ENCODE results near the gene DUSP3. TPM values are rescaled to one million over a fixed set of nuclear protein-coding genes. Genes with fewer than 3 reads are reported as not detected.

The DUSP3 gene
- total RNA-seq, 2 donors from 2014 or later, result 130 to 137 TPM

GRCh38 chr17:43774304-43775250 is 4.2 kb downstream of the DUSP3 start:
- Histone ChIP-seq H3K36me3 (peaks cover 24% of the 10 kb centered on the region), H3K9me3 (no peaks in the 10 kb centered on the region), H3K27me3 (replicated peaks; ENCODE audit: insufficient read depth) (no peaks in the 10 kb centered on the region), H3K27ac (peak overlapping the region; percentile 76 to 81), H3K4me1 (ENCODE audit: control insufficient read depth in 1 of 2, low read depth in 2 of 2) (peaks cover 34 to 67% of the 10 kb centered on the region in 2 donors), H3K4me3 (no peak overlapping the region)
- no peak for TF ChIP-seq CTCF (IDR thresholded peaks at IDR 0.05)
- ATAC-seq (ENCODE audit: insufficient number of reproducible peaks, low FRiP score, low read depth), result no peak
- DNase-seq (ENCODE audit: low spot score), result no peak

GRCh38 chr17:43772877-43773648 is 5.7 kb downstream of the DUSP3 start:
- H3K36me3 ChIP-seq, result peaks cover 37% of the 10 kb centered on the region
- H3K27me3 ChIP-seq (replicated peaks; ENCODE audit: insufficient read depth), result no peaks in the 10 kb centered on the region
- ATAC-seq (ENCODE audit: insufficient number of reproducible peaks, low FRiP score, low read depth), result peak; percentile 41
- TF ChIP-seq CTCF (IDR thresholded peaks at IDR 0.05), result no peak
- peak; percentile 54 for DNase-seq (ENCODE audit: low spot score)
- no peaks in the 10 kb centered on the region for H3K9me3 ChIP-seq
- H3K4me1 ChIP-seq (ENCODE audit: control insufficient read depth in 1 of 2, low read depth in 2 of 2), result peaks cover 30 to 72% of the 10 kb centered on the region in 2 donors
- no peak overlapping the region for H3K4me3 ChIP-seq
- peak overlapping the region; percentile 63 to 81 for H3K27ac ChIP-seq

- no peaks in the 10 kb centered on the region for H3K9me3 ChIP-seq
- peaks cover 18 to 57% of the 10 kb centered on the region in 2 donors for H3K4me1 ChIP-seq (ENCODE audit: control insufficient read depth in 1 of 2, low read depth in 2 of 2)
- peaks cover 44% of the 10 kb centered on the region for H3K36me3 ChIP-seq
- no peak for ATAC-seq (ENCODE audit: insufficient number of reproducible peaks, low FRiP score, low read depth)
- TF ChIP-seq CTCF (IDR thresholded peaks at IDR 0.05), result no peak
- DNase-seq (ENCODE audit: low spot score), result no peak
- peak overlapping the region in 1 of 2 donors; percentile 18 for H3K27ac ChIP-seq
- no peaks in the 10 kb centered on the region for H3K27me3 ChIP-seq (replicated peaks; ENCODE audit: insufficient read depth)
- no peak overlapping the region for H3K4me3 ChIP-seq
Measured at GRCh38 chr17:43771463-43771862, 7.3 kb downstream of the DUSP3 start.

- H3K36me3 ChIP-seq, result peaks cover 44% of the 10 kb centered on the region
- TF ChIP-seq CTCF (IDR thresholded peaks at IDR 0.05), result no peak
Measured at GRCh38 chr17:43770957-43771356, 7.8 kb downstream of the DUSP3 start.

GRCh38 chr17:43769859-43770258 is 8.9 kb downstream of the DUSP3 start:
- no peaks in the 10 kb centered on the region for H3K27me3 ChIP-seq (replicated peaks; ENCODE audit: insufficient read depth)
- no peak overlapping the region for H3K27ac ChIP-seq
- DNase-seq (ENCODE audit: low spot score) (no peak), ATAC-seq (ENCODE audit: insufficient number of reproducible peaks, low FRiP score, low read depth) (no peak)
- H3K36me3 ChIP-seq, result peaks cover 44% of the 10 kb centered on the region
- peaks cover 13 to 43% of the 10 kb centered on the region in 2 donors for H3K4me1 ChIP-seq (ENCODE audit: control insufficient read depth in 1 of 2, low read depth in 2 of 2)
- no peaks in the 10 kb centered on the region for H3K9me3 ChIP-seq
- H3K4me3 ChIP-seq, result no peak overlapping the region
- no peak for TF ChIP-seq CTCF (IDR thresholded peaks at IDR 0.05)

More at GRCh38 chr17:43770957-43771356, 7.8 kb downstream of the DUSP3 start:
- no peak overlapping the region for H3K27ac ChIP-seq
- no peaks in the 10 kb centered on the region for H3K9me3 ChIP-seq
- no peak for DNase-seq (ENCODE audit: low spot score)
- peaks cover 13 to 52% of the 10 kb centered on the region in 2 donors for H3K4me1 ChIP-seq (ENCODE audit: control insufficient read depth in 1 of 2, low read depth in 2 of 2)
- no peak overlapping the region for H3K4me3 ChIP-seq
- no peaks in the 10 kb centered on the region for H3K27me3 ChIP-seq (replicated peaks; ENCODE audit: insufficient read depth)
- ATAC-seq (ENCODE audit: insufficient number of reproducible peaks, low FRiP score, low read depth), result no peak
